Measurements from ENCODE around the gene GSTK1.

Gene GSTK1

GRCh38 chr7:143299346-143299745 lies 36.1 kb downstream of the GSTK1 start:
- DNase-seq (ENCODE audit: low read depth) = no peak

DNA sequence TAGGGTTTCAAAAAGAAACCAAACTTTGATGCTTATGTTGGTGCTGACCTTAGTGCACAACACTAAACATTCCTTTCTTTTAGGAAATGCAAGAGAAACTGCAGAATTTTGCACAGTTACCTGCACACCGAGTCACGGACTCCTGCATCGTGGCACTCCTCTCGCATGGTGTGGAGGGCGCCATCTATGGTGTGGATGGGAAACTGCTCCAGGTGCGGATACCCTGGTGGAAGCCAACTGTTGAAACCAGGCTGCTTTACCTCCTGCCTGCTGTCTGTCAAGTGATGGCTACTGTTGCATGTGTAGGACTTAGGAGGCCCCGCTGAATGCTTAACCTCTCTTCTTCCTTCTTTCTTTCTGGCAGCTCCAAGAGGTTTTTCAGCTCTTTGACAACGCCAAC lies 36.6 kb downstream of the GSTK1 start:
- no peak for DNase-seq (ENCODE audit: low read depth)

DNA sequence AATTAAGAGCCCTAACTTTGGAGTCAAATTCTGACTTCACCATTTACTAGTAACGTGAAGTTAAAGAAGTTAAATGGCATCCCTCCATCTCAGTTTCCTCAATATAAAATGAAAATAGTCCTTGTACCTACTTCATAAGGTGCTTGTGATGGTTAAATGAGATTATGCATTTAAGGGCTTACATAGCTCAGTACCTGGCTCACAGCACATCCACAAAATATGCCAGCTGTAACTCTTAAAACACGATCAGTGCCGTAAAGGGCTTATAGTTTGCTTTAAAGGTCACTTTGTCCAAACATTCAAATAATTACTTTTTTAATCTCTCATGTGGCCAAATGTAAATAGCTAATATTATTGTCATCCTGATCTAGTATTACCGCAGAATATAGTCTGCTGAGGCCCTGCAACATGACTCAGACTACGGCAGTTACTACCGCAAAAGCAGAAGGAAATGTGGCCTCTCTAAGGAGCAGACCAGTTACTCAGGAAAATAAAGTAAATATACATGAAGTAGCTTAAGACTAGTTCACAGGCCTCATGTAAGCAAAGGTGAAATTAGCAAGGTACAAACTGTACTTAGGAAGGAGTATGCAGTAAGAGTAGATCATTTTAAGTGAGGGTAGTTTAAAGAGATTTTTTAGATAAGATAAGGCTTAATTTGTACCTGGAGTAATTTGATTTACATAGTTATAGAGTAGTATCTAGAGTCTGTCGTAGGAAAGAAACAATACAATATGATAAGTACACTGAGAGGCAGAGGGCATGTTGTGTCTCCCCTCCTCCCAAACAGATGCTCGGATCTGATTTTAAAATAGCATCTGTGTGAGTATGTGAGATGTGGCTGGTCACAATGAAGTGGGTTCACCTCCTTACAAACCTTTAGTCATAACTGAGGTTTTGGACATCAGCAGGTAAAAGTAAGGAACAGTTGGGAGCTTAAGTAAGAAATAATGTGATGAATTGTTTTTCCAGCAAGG lies 38.0 kb downstream of the GSTK1 start:
- no peak for DNase-seq (ENCODE audit: low read depth)

- DNase-seq (ENCODE audit: low read depth) = no peak
Observed at GRCh38 chr7:143303733-143304132, 40.5 kb downstream of the GSTK1 start.

- DNase-seq (ENCODE audit: low read depth) = no peak
Observed at GRCh38 chr7:143304938-143305337, 41.7 kb downstream of the GSTK1 start.

GRCh38 chr7:143305423-143306070 lies 42.3 kb downstream of the GSTK1 start:
- DNase-seq (ENCODE audit: low read depth) = no peak

- DNase-seq (ENCODE audit: low read depth) = no peak
Observed at GRCh38 chr7:143308632-143309031, 45.4 kb downstream of the GSTK1 start.

DNA sequence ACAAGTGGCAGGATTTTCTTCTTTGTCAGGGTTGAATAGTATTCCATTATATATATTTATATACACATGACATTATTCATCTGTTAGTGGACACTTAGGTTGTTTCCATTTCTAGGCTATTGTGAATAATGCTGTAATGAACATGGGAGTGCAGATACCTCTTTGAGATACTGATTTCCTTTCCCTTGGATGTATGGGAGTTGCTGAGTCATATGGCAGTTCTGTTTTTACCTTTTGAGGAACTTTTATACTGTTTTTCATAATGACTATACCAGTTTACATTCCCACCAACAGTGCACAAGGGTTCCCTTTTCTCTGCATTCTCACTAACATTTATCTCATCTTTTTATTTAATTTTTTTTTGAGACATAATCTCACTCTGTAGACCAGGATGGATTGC lies 50.9 kb downstream of the GSTK1 start:
- no peak for DNase-seq (ENCODE audit: low read depth)

GRCh38 chr7:143315776-143316175 lies 52.5 kb downstream of the GSTK1 start, which contains the start of gene CLCN1:
Gene CLCN1 (plus strand): TSS chr7:143316111. CDS start chr7:143316213, 102 bp downstream.
- DNase-seq (ENCODE audit: low read depth) = no peak

- no peak for DNase-seq (ENCODE audit: low read depth)
Observed at GRCh38 chr7:143316492-143316891, 53.3 kb downstream of the GSTK1 start.

DNA sequence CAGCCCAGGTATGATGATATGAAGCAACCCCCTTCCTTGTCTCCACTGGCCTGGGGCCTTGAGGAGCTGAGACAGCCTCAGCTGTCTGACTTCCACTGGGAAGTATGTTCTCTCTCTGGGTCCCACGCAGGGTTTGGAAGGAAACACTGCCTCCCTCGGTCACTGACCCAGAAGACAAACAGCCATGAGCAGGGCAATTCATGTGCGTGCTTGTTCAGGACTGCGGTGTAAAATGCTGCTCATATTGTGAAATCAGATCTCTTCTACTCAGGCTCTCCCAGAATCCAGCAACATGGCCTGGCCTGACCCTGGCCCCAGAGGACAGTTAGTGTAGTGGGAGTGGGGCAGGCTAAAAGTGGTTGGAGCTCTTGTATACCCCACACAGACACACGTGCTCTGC lies 55.4 kb downstream of the GSTK1 start:
- DNase-seq (ENCODE audit: low read depth) = no peak

Measured in CMK (cell line).